ENCODE results near the gene DLG2.
"Not testable (repeated sequence)": the region's sequence is repeated elsewhere in the genome, so short reads cannot be mapped to it uniquely, and the experiment has no call there.

The DLG2 gene

DNA sequence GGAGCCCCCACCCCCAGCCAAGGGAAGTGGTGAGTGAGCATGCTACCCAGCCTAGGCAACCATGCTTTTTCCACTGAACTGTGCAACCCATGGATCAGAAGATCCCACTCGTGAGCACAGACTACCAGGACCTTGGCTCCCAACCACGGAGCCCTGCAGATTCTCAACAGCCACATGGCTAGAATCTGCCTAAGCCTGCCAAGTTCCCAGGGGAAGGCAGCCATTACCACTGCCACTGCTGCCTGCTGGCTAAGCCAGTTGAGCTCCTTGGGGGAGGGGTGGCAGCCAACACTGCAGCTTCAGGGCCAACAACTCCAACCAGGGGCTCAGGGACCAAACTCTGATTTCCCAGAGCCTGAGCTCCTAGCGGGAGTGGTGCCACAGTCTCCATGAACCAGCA, 195.8 kb downstream of the DLG2 start:
- DNase-seq: no peak

GRCh38 chr11:85423794-85424193, 203.3 kb downstream of the DLG2 start:
- DNase-seq: no peak

DNA sequence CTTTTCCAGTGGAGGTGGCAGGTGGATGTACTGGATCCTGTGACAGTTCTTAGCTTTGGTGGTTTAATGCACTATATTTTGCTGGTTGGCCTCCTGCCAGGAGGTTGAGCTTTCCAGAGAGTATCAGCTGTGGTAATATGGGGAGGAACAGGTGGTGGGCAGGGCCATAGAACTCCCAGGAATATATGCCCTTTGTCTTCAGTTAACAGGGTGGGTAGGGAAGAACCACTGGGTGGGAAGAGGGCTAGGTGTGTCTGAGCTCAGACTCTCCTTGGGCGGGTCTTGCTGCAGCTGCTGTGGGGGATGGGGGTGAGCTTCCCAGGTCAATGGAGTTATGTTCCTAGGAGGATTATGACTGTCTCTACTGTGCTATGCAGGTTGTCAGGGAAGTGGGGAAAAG, 203.8 kb downstream of the DLG2 start:
- no peak for DNase-seq

DNA sequence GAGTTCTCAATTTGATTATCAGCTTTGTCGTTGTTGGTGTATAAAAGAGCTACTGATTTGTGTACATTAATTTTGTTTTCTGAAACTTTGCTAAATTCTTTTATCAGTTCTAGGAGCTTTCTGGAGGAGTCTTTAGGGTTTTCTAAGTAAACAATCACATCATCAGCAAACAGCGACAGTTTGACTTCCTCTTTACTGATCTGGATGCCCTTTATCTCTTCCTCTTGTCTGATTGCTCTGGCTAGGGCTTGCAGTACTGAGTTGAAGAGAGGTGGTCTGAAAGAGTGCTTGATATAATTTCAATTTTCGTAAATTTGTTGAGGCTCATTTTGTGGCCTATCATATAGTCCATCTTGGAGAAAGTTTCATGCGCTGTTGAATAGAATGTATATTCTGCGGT, 213.0 kb downstream of the DLG2 start:
- DNase-seq: no peak

DNA sequence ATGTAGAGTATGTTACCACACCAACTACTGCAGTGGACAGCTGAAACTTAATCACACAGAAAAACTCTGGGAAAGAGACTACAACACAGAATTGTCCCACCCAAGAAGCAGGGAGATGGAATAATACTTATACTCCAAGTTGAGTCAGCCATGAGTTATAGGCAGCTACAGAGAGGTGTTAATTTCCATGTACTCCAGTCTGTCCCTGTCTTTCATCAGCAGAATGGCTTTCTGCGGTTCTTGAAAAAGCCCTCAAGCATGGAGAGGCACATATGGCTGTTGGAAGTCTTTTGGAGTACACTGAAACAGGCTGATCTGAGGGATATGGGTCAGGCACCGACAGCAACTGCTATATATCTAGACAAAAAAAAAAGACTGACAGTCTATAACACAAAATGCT, 219.5 kb downstream of the DLG2 start:
- DNase-seq: no peak

DNA sequence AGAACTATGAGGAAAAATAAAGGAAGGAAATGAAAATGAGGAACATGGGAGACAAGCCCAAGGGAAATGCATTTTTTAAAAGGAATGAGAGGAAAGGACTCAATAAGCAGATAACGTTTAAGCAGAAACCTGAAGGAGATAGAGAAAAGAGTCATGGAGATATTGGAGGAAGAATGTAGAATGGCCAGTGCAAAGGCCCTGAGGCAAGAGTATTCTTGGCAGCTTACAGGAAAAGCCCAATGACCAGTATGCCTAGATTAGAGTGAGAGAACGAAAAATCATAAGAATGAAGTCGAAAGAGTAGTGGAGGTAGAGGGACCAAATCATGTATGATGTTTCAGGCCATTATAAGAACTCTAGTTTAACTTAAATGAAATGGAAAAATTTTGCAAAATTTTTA, 220.3 kb downstream of the DLG2 start:
- DNase-seq: no peak

DNA sequence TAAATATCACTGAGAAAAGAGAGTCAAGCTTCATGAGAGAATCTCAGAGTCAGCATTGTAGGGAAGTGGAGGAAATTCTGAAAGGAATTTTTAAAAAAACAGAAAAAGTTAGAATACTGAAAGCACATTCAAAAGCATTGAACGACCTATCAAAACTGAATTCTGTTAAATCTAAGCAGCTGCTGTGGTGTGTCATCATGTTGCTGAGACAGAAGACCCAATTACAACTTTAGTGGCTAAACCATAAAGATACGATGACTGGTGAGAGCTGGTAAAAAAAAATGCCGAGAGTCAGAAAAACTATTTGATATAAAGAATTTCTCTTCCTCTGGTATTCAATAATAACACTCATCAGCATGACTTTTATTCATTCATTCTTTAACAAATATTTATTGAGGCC, 220.8 kb downstream of the DLG2 start:
- DNase-seq: no peak

- DNase-seq: not testable (repeated sequence)
These were observed 231.6 kb downstream of the DLG2 start for GRCh38 chr11:85395515-85396055.

DNA sequence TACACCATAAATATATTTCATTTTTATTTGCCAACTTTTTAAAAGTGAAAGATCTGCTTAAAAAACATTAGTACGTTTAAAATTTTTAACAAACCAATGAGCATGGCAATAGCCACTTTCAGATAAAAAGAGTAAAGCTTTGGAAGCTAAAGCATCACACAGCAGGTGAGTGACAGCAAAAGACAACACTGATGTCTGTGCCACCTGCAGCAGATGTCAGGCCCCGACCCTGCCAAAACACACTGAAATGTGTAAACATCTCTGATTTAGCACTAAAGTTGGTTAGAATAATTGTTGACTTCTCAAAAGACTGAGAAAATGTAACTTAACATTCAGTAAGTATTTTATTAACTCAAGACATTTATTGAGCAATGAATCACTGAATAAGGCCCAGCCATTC, 232.9 kb downstream of the DLG2 start:
- no peak for DNase-seq

DNA sequence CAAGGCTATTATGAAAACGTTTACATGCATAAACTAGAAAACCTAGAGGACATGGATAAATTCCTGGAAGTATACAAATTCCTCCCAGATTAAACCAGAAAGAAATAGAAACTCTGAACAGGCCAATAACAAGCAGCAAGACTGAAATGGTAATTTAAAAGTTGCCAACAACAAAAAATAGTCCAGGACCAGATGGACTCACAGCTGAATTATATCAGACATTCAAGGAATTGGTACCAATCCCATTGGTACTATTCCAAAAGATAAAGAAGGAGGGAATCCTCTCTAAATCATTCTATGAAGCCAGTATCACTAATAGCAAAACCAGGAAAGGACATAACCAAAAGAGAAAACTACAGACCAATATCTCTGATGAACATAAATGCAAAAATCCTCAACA, 236.0 kb downstream of the DLG2 start:
- DNase-seq: no peak

DNA sequence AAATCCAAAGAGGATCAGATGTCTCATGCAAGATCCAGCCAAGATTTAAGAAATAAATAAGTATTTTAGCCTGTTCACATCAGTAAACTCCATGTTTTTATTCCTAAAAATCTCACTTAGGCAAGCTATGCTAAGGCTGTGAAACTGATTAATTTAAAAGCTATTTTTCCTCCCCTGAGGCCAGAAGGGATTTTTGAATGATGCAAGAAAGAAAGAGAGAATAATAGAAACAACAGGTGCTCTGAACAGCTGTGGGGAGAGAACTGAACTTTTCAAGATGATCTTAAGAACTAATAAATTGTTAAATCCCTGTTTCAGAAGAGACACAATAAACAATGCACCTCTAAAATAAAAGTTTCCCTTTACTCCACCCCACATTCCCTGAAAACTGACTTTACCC, 241.6 kb downstream of the DLG2 start:
- no peak for DNase-seq

DNA sequence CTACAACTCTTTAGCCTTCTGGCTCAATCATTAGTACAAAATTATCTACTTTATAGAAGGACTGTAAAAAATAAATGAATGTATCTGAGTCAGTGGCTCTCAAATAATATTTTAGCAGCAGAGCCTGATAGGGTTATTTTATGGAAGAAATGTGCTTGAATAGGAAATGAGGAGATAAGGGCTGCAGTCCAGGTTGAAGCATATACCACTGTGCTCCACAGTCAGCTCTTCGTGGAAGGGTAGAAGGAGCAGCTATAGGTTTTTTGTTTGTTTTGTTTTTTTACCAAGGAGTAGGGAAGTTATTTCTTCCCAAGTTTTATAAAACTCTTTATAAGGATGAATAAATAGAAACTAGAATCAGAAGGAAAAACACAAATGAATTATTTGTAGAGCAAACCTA, 242.0 kb downstream of the DLG2 start:
- DNase-seq: no peak

GRCh38 chr11:85379066-85379465, 248.1 kb downstream of the DLG2 start:
- DNase-seq: no peak

GRCh38 chr11:85377901-85378300, 249.2 kb downstream of the DLG2 start:
- DNase-seq: no peak

DNA sequence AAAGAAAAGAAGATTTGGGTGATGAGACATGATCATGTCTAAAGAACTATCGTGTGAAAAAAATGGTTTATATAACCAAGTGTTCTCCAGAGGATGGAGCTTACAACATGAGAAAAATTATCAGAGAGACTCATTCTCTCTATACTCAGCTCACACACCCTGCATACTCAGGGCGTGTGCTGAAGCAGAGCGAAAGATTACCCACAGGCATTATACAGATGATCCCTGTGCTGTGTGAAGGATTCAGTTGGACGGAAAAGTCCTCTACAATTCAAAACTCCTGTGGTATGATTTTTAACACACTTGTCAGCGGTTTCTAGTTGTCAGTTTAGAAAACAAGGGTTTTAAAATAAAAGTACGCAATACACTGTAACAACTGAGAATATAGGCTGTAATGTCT, 267.3 kb downstream of the DLG2 start:
- DNase-seq: no peak

DNA sequence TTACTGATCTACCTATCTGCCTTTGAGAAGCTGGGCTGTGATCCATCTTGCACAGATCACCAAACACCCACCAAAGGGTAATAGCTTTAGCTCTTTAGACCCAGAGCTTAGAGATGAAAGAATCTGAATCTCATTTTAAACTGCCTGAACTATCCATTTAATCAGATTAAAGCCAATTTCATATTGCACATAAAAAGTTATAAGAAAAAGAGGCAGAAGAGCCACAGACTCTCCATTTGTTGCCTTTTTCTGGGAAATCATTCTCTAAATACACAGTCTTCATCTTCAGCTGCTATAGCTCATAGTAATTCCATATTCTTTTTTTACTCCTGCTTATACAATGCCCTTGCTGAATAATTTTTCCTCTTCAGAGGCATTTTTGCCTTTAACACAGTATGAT, 271.2 kb downstream of the DLG2 start:
- no peak for DNase-seq

- DNase-seq: not testable (repeated sequence)
These were observed 277.6 kb downstream of the DLG2 start for GRCh38 chr11:85349539-85349938.

DNA sequence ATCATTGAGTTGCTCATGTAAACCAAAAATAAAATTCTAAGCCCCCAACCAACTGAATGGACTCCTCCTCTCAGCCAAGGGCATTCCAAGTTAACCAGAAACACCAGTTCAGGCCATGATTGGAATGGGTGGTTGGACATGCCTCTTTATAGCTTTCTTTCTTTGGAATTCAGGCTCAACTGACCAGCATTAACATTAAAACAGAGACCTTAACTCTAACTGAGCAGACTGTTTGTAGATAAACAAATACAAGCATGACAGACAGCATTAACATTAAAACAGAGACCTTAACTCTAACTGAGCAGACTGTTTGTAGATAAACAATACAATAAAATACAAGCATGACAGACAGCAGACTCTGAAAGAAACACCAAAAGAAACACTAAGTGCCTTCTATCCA, 278.2 kb downstream of the DLG2 start:
- DNase-seq: no peak

DNA sequence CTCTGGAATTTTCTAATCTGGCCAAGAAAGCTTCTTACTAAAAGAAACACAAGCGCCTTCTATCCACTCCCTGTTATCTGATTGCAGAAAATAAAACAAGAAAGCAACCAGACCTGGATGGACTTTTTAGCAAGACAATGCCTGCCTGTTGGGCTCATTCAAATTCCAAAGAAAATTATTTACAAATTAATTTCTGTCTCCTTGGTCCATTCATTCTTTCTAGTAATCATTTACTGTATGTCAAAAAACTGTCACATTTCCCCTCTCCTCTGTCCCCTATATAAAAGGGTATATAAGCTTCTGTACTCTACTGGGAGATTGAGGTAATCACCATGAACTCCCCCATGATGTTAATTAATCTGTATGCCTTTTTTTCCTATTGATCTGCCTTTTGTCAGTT, 279.9 kb downstream of the DLG2 start:
- DNase-seq: no peak

GRCh38 chr11:85346484-85346883, 280.7 kb downstream of the DLG2 start:
- no peak for DNase-seq

- DNase-seq: not testable (repeated sequence)
These were observed 286.3 kb downstream of the DLG2 start for GRCh38 chr11:85340846-85341245.

DNA sequence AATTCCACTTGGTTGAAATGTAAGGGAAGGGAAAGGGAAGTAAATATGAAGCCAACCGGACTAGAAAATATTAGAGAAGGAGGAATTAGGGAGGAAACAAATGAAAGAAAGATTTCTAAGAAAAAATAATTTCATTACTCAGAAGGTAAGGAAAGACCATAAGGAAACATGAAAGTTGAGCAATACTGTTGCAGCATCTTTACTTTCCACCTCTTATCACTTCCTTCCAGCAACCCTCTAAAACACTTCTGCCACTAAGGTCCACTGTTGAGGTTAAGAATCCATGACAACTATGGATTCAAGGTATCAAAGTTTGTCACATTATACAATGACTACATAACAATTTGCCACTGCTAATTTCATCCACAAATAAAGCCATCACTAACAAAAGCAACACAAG, 308.6 kb downstream of the DLG2 start:
- no peak for DNase-seq

DNA sequence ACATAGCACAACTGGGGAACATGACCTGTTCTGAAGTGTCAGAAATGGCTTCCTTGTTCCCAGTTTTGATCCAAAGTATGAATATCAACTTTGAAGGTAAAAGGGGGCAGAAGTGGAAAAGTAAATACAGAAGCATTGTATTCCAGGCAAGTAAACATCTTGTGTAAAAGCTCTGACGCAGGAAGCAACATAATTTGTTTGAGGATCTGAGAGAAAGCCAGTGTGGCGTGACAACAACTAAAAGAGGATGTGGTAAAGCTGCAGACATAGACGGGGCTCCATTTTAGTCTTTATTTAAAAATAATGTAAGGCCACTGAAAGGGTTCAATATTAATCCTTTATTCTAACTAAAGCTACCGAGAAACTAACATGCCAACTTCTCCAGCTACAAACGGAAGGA, 310.2 kb downstream of the DLG2 start:
- DNase-seq: no peak

DNA sequence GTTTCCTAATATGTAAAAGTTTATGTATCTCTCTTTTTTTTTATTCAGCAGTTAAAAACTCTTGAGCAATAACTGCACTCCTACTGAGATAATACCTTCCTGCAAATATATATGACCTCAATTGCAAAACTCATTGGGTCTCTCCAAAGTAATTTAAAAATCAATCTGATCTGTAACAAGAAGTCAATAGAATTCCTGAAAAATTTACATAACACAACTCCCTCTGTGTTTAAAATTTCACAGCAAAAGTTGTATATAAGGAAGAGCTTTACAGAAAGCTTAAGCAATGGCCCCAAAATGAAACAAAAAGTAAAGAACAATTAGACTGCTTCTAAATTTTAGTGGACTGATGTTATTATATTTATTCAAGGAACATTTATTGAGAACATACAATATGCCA, 313.4 kb downstream of the DLG2 start:
- no peak for DNase-seq

DNA sequence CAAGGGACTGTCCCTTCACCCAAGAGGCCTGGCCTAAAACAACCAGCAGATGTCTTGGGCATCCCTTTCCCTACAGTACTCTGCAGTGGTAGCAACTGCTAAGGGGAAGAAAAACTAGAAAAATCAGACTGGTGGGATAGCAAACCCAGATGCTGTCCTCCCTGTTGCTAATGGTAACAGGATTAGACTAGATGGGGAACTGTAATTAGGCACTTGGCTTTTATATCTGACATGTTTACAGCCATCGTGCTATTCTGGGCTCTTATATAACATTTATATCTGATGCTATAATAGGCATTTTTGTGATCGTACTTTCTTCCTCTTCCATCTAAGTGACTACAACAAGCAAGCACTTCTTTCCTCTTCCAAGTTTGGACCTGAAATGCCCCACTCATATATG, 316.7 kb downstream of the DLG2 start:
- no peak for DNase-seq

GRCh38 chr11:85307366-85307765, 319.8 kb downstream of the DLG2 start:
- DNase-seq: no peak

Measured in T1000 (cell line).